DMS114 treated with DMSO at 0.1 percent for 48 hours (cell line): ENCODE measurements around the gene PLPP6.

Experiments used
- DNase-seq: peaks from one replicate; lab custom pipeline; 2025; ENCODE audit not compliant: unreplicated experiment; lab: John Stamatoyannopoulos, UW

Gene PLPP6

GRCh38 chr9:4690144-4690543 is 28.1 kb downstream of the PLPP6 start:
- no peak for DNase-seq

DNA sequence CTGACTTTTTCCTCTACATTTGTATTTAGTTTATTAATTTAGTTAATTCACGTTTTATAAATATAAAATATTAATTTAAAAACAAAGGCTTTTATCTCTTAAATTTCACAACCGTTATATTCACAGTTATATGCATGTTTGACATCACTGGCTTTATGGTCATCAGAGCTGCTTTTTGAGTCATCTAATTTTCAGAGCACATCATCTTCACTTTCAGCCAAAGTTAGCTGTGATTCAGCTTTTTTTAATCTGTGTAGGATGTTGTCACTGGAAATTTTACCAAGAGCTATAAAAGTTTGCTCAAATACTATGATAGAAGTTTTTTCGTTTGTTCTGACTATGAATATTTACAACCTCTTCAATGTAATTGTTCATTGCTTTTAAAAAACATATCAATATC is 29.7 kb downstream of the PLPP6 start:
- DNase-seq, result no peak

GRCh38 chr9:4700091-4700490 is 38.0 kb downstream of the PLPP6 start:
- DNase-seq, result no peak

- no peak for DNase-seq
Observed at GRCh38 chr9:4700932-4701331, 38.8 kb downstream of the PLPP6 start.

DNA sequence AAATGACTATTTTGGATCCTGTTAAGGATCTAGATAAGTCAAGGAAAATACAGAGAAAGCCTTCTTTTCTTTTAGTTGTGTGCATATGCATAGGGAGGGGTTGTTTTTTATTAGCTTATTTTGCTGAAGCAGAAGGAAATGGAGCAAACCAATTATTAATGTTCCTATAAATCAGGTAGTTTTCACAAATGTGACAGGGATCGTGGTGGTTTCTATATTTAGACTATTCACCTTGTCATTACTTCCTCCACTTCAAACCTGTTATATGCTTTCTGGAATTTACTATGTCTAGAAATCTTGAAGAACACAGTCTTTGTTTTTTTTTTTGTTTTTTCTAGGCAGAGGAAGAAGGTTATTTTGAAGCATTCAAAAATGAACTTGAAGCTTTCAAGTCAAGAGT is 39.4 kb downstream of the PLPP6 start:
- no peak for DNase-seq

- no peak for DNase-seq
Observed at GRCh38 chr9:4704129-4704528, 42.0 kb downstream of the PLPP6 start.

GRCh38 chr9:4706021-4706420 is 43.9 kb downstream of the PLPP6 start:
- no peak for DNase-seq

- no peak for DNase-seq
Observed at GRCh38 chr9:4706971-4707622, 45.0 kb downstream of the PLPP6 start.

DNA sequence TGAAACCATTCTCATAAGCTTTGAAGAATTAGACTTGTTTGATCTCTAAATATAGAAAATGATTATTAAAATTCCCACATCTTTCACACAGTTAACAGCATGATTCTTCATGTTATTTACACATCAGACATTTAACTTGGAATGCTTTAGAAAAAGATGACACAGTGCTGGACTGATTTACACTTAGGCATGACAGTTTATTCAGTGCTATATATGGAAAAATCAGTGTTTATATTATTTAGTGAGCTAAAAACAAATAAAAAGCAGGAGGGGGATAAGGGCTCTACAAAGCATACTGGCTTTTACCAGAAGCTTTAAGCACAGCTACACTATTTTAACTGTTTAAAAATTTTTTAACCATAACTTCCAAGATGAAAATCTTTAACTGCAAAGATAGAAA is 47.3 kb downstream of the PLPP6 start:
- no peak for DNase-seq

- no peak for DNase-seq
Observed at GRCh38 chr9:4713849-4714248, 51.8 kb downstream of the PLPP6 start.

DNA sequence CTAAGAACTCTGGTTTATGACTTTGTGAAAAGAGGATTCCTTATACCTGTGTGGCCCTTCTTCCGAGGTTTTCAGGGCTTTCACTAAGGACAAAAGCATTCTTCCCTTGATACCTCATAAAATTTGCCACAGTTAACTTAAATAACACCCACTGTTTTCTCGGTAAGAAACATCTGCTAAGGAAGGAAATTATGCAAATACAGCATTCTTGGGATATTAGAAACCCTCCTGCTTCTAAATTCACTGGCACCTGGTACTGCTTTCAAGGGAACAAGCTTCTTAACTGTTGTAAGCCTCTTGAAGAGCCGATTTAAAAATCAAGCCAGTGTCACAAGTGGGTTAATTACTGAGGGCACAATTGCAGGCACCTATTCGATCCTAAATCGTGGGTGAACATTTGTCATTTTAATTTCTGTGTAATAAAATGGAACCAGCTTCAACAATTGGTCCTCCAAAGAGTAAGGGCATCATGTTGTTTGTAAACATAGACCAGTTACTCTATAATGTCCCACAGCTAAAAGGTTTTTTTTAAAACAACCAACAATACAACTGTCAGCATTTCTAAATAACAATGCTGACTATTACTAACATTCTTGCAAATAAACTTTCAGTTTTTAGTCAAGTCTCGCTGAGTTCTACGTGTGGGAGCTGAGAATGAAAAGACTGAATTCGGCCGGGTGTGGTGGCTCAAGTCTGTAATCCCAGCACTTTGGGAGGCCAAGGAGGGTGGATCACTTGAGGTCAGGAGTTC is 52.3 kb downstream of the PLPP6 start:
- DNase-seq, result no peak
